Stimulated activated CD4-positive, alpha-beta T cell treated with anti-CD3 and anti-CD28 coated beads, TNF-alpha, amount 100 ng/mL, for 4 hours (primary cell): ENCODE results near the gene PTPRN.
"Not testable (repeated sequence)": the region's sequence is repeated elsewhere in the genome, so short reads cannot be mapped to it uniquely, and the experiment has no call there.

Experiments used
- DNase-seq, 3 experiments: peaks; one replicate each; pipeline ENCODE4 v3.0.0-alpha.2; 2020; ENCODE audit warnings: low read depth in 3 of 3

The PTPRN gene

GRCh38 chr2:219270055-219270372, 39.2 kb downstream of the PTPRN start:
- no peak for DNase-seq

- DNase-seq, result no peak
These were observed 39.7 kb downstream of the PTPRN start for GRCh38 chr2:219269362-219270054.

GRCh38 chr2:219268294-219268693, 40.9 kb downstream of the PTPRN start:
- DNase-seq, result no peak

GRCh38 chr2:219266886-219267285, 42.3 kb downstream of the PTPRN start:
- no peak for DNase-seq

- no peak for DNase-seq
These were observed 43.0 kb downstream of the PTPRN start for GRCh38 chr2:219266232-219266631.

GRCh38 chr2:219261024-219261855, 48.0 kb downstream of the PTPRN start:
- DNase-seq, result no peak

- DNase-seq, result not testable (repeated sequence)
These were observed 50.3 kb downstream of the PTPRN start for GRCh38 chr2:219258942-219259341.

GRCh38 chr2:219254590-219255201, 54.5 kb downstream of the PTPRN start:
- DNase-seq, result peak in 1 of 3 experiments; percentile 25

GRCh38 chr2:219253753-219254589, 55.2 kb downstream of the PTPRN start, which contains the start of gene TUBA4A:
TSS of gene TUBA4A (minus strand) at chr2:219253918. CDS start at chr2:219253858, 60 bp downstream.
- DNase-seq, result peak; percentile 81 to 88 (median 84)

- peak in 1 of 3 experiments; percentile 26 for DNase-seq
These were observed 56.1 kb downstream of the PTPRN start, which contains the start of gene TUBA4B for GRCh38 chr2:219252900-219253752. TSS of gene TUBA4B (plus strand) at chr2:219253243. CDS start at chr2:219253408, 165 bp downstream.

GRCh38 chr2:219252570-219252899, 56.7 kb downstream of the PTPRN start:
- peak in 1 of 3 experiments; percentile 32 for DNase-seq

GRCh38 chr2:219252084-219252483, 57.1 kb downstream of the PTPRN start:
- peak in 1 of 3 experiments; percentile 10 for DNase-seq

- DNase-seq, result no peak
These were observed 57.5 kb downstream of the PTPRN start for GRCh38 chr2:219251656-219252055.

GRCh38 chr2:219250049-219250781, 59.0 kb downstream of the PTPRN start:
- no peak for DNase-seq

- DNase-seq, result no peak
These were observed 59.8 kb downstream of the PTPRN start for GRCh38 chr2:219249203-219249980.

GRCh38 chr2:219248845-219249202, 60.4 kb downstream of the PTPRN start:
- no peak for DNase-seq

GRCh38 chr2:219247678-219248642, 61.2 kb downstream of the PTPRN start:
- no peak for DNase-seq

- no peak for DNase-seq
These were observed 62.6 kb downstream of the PTPRN start for GRCh38 chr2:219246559-219246958.
